Mesothelial cell of epicardium (in vitro differentiated cells): ENCODE results near the gene BLTP3A. TPM values are rescaled to one million over a fixed set of nuclear protein-coding genes. Genes with fewer than 3 reads are reported as not detected.
A peak's percentile ranks its signal among the peaks of the same experiment; 100 is the strongest.
"Not testable (repeated sequence)": the region's sequence is repeated elsewhere in the genome, so short reads cannot be mapped to it uniquely, and the experiment has no call there.

Experiments
- DNase-seq, 2 experiments: peaks; one replicate each; pipeline ENCODE4 v3.0.0; 2021; ENCODE audit warnings: low spot score in 2 of 2; ENCODE audit not compliant: unreplicated experiment in 2 of 2
- H3K27ac Mint-ChIP-seq: 2 replicates; pipeline ENCODE4 v1.8.0; 2021; ENCODE audit warnings: mixed read lengths
- H3K27me3 Mint-ChIP-seq: 2 replicates; pipeline ENCODE4 v1.8.0; 2021; ENCODE audit warnings: low read depth, mixed read lengths
- H3K36me3 Mint-ChIP-seq: 2 replicates; pipeline ENCODE4 v1.8.0; 2021; ENCODE audit warnings: mixed read lengths
- H3K4me1 Mint-ChIP-seq: 2 replicates; pipeline ENCODE4 v1.8.0; 2021; ENCODE audit warnings: mixed read lengths
- H3K4me3 Mint-ChIP-seq: 2 replicates; pipeline ENCODE4 v1.8.0; 2021; ENCODE audit warnings: mild to moderate bottlenecking, moderate library complexity, mixed read lengths
- H3K9me3 Mint-ChIP-seq: 2 replicates; pipeline ENCODE4 v1.8.0; 2021; ENCODE audit warnings: mixed read lengths
- total RNA-seq: library from RNA; stranded (reverse); gene quantifications from 3 replicates; pipeline ENCODE4 v1.2.1, GENCODE V29; 2021
- TF ChIP-seq, protein P1 (sequence below): fragments of 200-600 bp; sonication (generic); IDR thresholded peaks from one replicate; pipeline ENCODE4 v1.5.0; 2021; ENCODE audit warnings: antibody characterized with exemption; ENCODE audit not compliant: unreplicated experiment

The BLTP3A gene
- total RNA-seq, result 14.6 to 14.9 TPM (median 14.7 TPM) in 3 replicates

GRCh38 chr6:34791701-34792604, at the start of gene BLTP3A:
BLTP3A (plus strand) TSS chr6:34792083; CDS start chr6:34792251, 168 bp downstream.
- Mint-ChIP-seq H3K27ac (peak within 1 kb of the TSS; percentile 98), H3K27me3 (no peaks in the 10 kb centered on the region), H3K9me3 (peaks cover 5% of the 10 kb centered on the region)

DNA sequence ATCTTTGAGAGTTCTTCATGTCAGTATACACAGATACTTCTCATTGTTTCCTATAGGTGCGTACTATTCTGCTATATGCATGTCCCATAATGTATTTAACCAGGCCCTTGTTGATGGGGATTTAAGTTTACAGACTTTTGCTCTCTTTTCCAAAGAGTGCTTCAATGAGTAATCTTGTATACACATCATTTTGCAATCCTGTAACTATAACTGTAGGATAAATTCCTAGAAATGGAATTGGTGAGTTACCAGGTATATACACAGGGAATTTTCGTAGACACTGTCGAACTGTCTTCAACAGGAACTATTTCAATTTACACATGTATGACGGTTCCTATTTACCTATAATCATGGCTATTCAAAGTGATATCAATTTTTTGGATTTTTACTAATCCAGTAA, 49.8 kb upstream of the BLTP3A start:
- Mint-ChIP-seq H3K4me1 (peaks cover 15% of the 10 kb centered on the region), H3K36me3 (no peaks in the 10 kb centered on the region), H3K27ac (no peak overlapping the region), H3K9me3 (no peaks in the 10 kb centered on the region), H3K4me3 (no peak overlapping the region), H3K27me3 (no peaks in the 10 kb centered on the region)
- TF ChIP-seq, protein P1, sequence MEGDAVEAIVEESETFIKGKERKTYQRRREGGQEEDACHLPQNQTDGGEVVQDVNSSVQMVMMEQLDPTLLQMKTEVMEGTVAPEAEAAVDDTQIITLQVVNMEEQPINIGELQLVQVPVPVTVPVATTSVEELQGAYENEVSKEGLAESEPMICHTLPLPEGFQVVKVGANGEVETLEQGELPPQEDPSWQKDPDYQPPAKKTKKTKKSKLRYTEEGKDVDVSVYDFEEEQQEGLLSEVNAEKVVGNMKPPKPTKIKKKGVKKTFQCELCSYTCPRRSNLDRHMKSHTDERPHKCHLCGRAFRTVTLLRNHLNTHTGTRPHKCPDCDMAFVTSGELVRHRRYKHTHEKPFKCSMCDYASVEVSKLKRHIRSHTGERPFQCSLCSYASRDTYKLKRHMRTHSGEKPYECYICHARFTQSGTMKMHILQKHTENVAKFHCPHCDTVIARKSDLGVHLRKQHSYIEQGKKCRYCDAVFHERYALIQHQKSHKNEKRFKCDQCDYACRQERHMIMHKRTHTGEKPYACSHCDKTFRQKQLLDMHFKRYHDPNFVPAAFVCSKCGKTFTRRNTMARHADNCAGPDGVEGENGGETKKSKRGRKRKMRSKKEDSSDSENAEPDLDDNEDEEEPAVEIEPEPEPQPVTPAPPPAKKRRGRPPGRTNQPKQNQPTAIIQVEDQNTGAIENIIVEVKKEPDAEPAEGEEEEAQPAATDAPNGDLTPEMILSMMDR, result no peak
- DNase-seq, result no peak

More at GRCh38 chr6:34791701-34792604, at the start of gene BLTP3A:
- peaks cover 25% of the 10 kb centered on the region for H3K4me1 Mint-ChIP-seq
- TF ChIP-seq, protein P1, result no peak
- peaks cover 4% of the 10 kb centered on the region for H3K36me3 Mint-ChIP-seq
- peak within 1 kb of the TSS; percentile 93 for H3K4me3 Mint-ChIP-seq
- peak; percentile 65 to 82 for DNase-seq

DNA sequence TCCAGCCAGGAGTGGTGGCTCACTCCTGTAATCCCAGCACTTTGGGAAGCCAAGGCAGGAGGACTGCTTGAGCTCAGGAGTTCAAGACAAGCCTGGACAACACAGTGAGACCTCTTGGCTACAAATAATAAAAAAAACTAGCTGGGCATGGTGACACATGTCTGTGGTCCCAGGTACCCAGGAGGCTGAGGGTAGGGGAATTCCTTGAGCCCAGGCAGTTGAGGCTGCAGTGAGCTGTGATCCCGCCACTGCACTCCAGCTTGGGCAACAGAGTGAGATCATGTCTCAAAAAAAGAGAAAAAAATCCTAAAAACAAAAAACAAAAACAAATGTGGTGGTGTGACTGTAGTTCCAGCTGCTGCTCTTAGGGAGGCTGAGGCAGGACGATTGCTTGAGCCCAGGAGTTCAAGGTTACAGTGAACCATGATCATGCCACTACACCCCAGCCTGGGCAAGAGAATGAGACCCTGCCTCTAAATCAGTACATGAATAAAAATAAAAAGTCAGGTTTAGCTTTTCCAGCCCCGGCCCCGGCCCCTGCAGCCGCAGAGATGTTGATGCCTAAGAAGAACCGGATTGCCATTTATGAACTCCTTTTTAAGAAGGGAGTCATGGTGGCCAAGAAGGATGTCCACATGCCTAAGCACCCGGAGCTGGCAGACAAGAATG, 48.1 kb upstream of the BLTP3A start:
- no peaks in the 10 kb centered on the region for H3K27me3 Mint-ChIP-seq
- H3K4me3 Mint-ChIP-seq, result no peak overlapping the region
- H3K4me1 Mint-ChIP-seq, result peaks cover 15% of the 10 kb centered on the region
- no peak for DNase-seq
- no peak overlapping the region for H3K27ac Mint-ChIP-seq
- no peaks in the 10 kb centered on the region for H3K36me3 Mint-ChIP-seq
- no peaks in the 10 kb centered on the region for H3K9me3 Mint-ChIP-seq
- TF ChIP-seq, protein P1, result no peak

DNA sequence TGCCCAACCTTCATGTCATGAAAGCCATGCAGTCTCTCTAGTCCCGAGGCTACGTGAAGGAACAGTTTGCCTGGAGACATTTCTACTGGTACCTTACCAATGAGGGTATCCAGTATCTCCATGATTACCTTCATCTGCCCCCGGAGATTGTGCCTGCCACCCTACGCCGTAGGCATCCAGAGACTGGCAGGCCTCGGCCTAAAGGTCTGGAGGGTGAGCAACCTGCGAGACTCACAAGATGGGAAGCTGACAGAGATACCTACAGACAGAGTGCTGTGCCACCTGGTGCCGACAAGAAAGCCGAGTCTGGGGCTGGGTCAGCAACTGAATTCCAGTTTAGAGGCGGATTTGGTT, 47.6 kb upstream of the BLTP3A start:
- H3K36me3 Mint-ChIP-seq, H3K4me3 Mint-ChIP-seq, DNase-seq, H3K27me3 Mint-ChIP-seq, H3K27ac Mint-ChIP-seq, H3K9me3 Mint-ChIP-seq: not testable (repeated sequence)
- H3K4me1 Mint-ChIP-seq, result peaks cover 15% of the 10 kb centered on the region

GRCh38 chr6:34745277-34746103, 46.4 kb upstream of the BLTP3A start:
- Mint-ChIP-seq H3K4me1 (peaks cover 15% of the 10 kb centered on the region), H3K27ac (peak overlapping the region; percentile 76), H3K9me3 (no peaks in the 10 kb centered on the region), H3K36me3 (no peaks in the 10 kb centered on the region), H3K27me3 (no peaks in the 10 kb centered on the region), H3K4me3 (no peak overlapping the region)
- no peak for DNase-seq
- TF ChIP-seq, protein P1, result no peak
